NCI-H1436 treated with DMSO at 0.1 percent for 48 hours (cell line): Measurements from ENCODE around the gene TAF13.
"Not testable (repeated sequence)": the region's sequence is repeated elsewhere in the genome, so short reads cannot be mapped to it uniquely, and the experiment has no call there.

Experiments
- DNase-seq: peaks from one replicate; lab custom pipeline; 2025; lab: John Stamatoyannopoulos, UW

Gene TAF13

GRCh38 chr1:109046671-109047070 lies 29.1 kb downstream of the TAF13 start:
- DNase-seq: no peak

GRCh38 chr1:109045595-109045994 lies 30.2 kb downstream of the TAF13 start:
- no peak for DNase-seq

GRCh38 chr1:109041621-109042468 lies 34.0 kb downstream of the TAF13 start, which contains the start of gene WDR47:
WDR47 (minus strand) TSS chr1:109042102; CDS start chr1:109023512, 18,590 bp downstream.
- peak; percentile 40 for DNase-seq

- no peak for DNase-seq
These were observed 34.7 kb downstream of the TAF13 start for GRCh38 chr1:109040989-109041620.

- DNase-seq: no peak
These were observed 35.2 kb downstream of the TAF13 start for GRCh38 chr1:109040627-109040988.

- no peak for DNase-seq
These were observed 41.4 kb downstream of the TAF13 start for GRCh38 chr1:109034382-109034781.

GRCh38 chr1:109029493-109029892 lies 46.3 kb downstream of the TAF13 start:
- DNase-seq: not testable (repeated sequence)

- DNase-seq: no peak
These were observed 48.0 kb downstream of the TAF13 start for GRCh38 chr1:109027841-109028240.

- no peak for DNase-seq
These were observed 50.1 kb downstream of the TAF13 start for GRCh38 chr1:109025694-109026093.

- no peak for DNase-seq
These were observed 51.2 kb downstream of the TAF13 start for GRCh38 chr1:109024646-109025045.

- no peak for DNase-seq
These were observed 55.0 kb downstream of the TAF13 start for GRCh38 chr1:109020693-109021257.

- not testable (repeated sequence) for DNase-seq
These were observed 58.1 kb downstream of the TAF13 start for GRCh38 chr1:109017719-109018118.

- DNase-seq: no peak
These were observed 58.7 kb downstream of the TAF13 start for GRCh38 chr1:109017134-109017533.
